ENCODE measurements around the gene ARHGEF12.

GRCh38 chr11:120344302-120345004, 8.2 kb downstream of the ARHGEF12 start:
- TF ChIP-seq CTCF (IDR thresholded peaks at IDR 0.05) (no peak), POLR2A (IDR thresholded peaks at IDR 0.05) (no peak), POLR2AphosphoS5 (IDR thresholded peaks at IDR 0.05) (no peak)
